HAP-1 (cell line): ENCODE results near the gene PDE8B.

ENCODE experiments used
- DNase-seq, 2 experiments: peaks; one replicate each; pipeline ENCODE4 v3.0.0-alpha.2; 2016 to 2020; ENCODE audit warnings: low spot score in 2 of 2
- H3K27me3 ChIP-seq: fragments of 250-450 bp; sonication (Bioruptor Pico); 2 replicates; pipeline ENCODE4 v1.5.1; 2020; ENCODE audit warnings: low read depth, mild to moderate bottlenecking, moderate library complexity
- H3K36me3 ChIP-seq: fragments of 250-450 bp; sonication (Bioruptor Pico); replicated peaks from 2 replicates; pipeline ENCODE4 v1.5.1; 2020; ENCODE audit warnings: mild to moderate bottlenecking
- H3K4me1 ChIP-seq: fragments of 250-450 bp; sonication (Bioruptor Pico); 2 replicates; pipeline ENCODE4 v1.5.1; 2020; ENCODE audit warnings: mild to moderate bottlenecking
- H3K4me3 ChIP-seq: fragments of 250-450 bp; sonication (Bioruptor Pico); 2 replicates; pipeline ENCODE4 v1.5.1; 2020; ENCODE audit warnings: mild to moderate bottlenecking, moderate library complexity
- H3K9me3 ChIP-seq: fragments of 250-450 bp; sonication (Bioruptor Pico); 2 replicates; pipeline ENCODE4 v1.5.1; 2020; ENCODE audit warnings: mild to moderate bottlenecking, moderate library complexity
- in situ Hi-C: fragments of 300-500 bp; cut with MboI; formaldehyde crosslinking; loops from 3 replicates; pipeline ENCODE4 v1.14.3; 2020; ENCODE audit warnings: low sequenced_read_pairs, inconsistent platforms, mixed read lengths

PDE8B gene

DNA sequence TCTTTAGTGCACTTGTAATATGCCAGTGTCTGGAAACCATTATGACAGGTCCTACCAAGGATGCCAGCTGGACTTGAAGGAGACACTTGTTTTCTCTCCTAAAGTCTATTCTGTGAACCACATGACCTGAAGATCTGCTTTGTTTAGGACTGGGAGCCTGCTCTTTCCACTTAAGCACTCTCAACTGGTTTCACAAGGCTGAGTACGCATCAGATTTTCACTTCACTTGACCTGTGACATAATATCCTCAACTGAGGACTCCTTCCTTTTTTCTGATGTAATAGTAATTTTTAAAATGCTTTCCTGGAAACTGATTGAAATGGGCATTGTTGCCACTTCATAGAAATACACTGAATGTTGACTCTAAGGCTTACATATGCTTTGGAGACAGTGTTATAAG is 52.2 kb downstream of the PDE8B start:
- H3K9me3 ChIP-seq: no peaks in the 10 kb centered on the region
- no peak overlapping the region for H3K4me3 ChIP-seq
- DNase-seq: no peak
- H3K4me1 ChIP-seq: no peaks in the 10 kb centered on the region
- no peaks in the 10 kb centered on the region for H3K36me3 ChIP-seq
- H3K27me3 ChIP-seq: peaks cover 10% of the 10 kb centered on the region; the same call in 1 of the 2 replicates
- in situ Hi-C loops: no loop called here

DNA sequence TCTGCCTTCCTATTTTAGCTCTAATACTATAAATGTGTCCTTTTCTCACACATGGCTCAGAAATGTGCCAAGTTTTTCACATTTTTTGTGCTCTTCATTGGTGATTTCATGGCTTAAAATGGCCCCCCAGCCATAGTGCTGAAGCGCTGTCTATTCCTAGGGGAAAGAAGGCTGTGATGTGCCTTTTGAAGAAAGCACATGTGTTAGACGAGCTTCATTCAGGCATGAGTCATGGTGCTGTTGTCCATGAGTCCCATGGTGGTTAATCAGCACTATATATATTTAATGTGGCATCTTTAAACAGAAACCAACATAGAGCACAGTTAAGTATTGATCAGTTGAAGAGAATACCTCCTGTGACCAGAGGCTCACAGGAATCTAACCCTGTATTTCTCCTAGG is 55.8 kb downstream of the PDE8B start:
- in situ Hi-C loops: no loop called here
- no peak for DNase-seq

DNA sequence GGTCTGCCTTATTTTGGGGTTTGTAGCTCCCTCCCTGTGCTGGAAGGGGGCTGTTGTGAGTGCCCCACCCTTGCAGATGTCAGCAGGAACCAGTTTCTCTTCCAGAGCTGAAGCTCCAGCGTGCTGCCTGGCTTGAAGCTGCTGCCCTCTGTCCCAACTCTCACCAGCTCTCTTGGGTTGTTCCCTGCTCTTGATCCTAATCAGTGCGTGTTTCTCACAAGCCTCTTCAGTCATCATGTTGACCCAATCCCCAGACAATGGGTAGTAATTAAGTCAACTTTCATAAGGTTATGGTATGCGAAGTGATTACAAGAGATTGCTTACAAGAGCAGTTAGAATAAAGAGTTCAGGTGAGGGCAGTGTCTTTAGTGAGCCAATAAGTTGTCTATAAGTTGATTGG is 57.0 kb downstream of the PDE8B start:
- DNase-seq: no peak
- in situ Hi-C loops: no loop called here
- no peak overlapping the region for H3K4me3 ChIP-seq
- no peaks in the 10 kb centered on the region for H3K27me3 ChIP-seq
- no peaks in the 10 kb centered on the region for H3K4me1 ChIP-seq
- no peaks in the 10 kb centered on the region for H3K9me3 ChIP-seq
- no peaks in the 10 kb centered on the region for H3K36me3 ChIP-seq

More for the DNA sequence above, 55.8 kb downstream of the PDE8B start:
- H3K27me3 ChIP-seq: peaks cover 3% of the 10 kb centered on the region; the same call in 1 of the 2 replicates
- H3K9me3 ChIP-seq: no peaks in the 10 kb centered on the region
- H3K4me1 ChIP-seq: no peaks in the 10 kb centered on the region
- no peaks in the 10 kb centered on the region for H3K36me3 ChIP-seq
- H3K4me3 ChIP-seq: no peak overlapping the region

DNA sequence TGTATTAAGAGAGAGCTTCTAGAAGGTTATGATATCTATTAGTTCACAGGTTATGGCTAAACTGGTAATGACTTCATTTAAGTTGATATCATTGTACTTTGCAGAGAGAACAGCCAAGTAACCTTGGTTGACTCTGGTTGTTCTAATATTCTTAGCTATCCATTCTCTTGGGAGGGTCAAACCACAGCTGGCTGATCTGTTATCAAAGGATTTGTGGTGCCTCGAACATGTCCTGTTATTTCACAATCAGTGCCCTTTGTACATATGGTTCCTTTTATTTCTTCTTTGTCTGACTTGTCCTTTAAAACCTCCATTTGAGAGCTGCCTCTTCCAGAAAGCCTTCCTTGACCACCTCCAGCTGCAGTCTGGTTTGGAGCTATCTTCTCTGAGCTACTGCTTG is 61.7 kb downstream of the PDE8B start:
- H3K4me1 ChIP-seq: no peaks in the 10 kb centered on the region
- in situ Hi-C loops: no loop called here
- no peaks in the 10 kb centered on the region for H3K9me3 ChIP-seq
- no peak overlapping the region for H3K4me3 ChIP-seq
- DNase-seq: no peak
- H3K36me3 ChIP-seq: no peaks in the 10 kb centered on the region
- H3K27me3 ChIP-seq: no peaks in the 10 kb centered on the region

DNA sequence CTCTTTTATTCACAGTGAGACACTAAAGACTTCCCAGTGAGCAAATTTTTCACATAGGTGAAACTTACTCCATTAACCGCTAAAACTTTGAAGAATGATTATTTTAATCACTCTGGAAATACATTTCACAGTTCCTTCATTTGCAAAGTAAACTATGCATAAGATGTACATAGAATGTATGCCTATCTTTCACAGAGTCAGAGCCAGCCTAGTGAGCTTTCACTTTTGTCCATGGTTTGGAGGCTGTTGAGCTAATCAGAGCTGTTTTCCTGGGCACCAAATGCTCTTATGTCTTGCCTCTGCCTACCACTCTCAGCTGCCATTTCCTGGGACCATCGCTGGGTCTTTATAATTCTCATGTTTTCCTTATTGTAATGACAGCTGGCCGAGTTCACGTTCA is 67.3 kb downstream of the PDE8B start:
- H3K4me3 ChIP-seq: no peak overlapping the region
- in situ Hi-C loops: no loop called here
- H3K4me1 ChIP-seq: no peaks in the 10 kb centered on the region
- no peaks in the 10 kb centered on the region for H3K27me3 ChIP-seq
- no peaks in the 10 kb centered on the region for H3K9me3 ChIP-seq
- DNase-seq: no peak
- no peaks in the 10 kb centered on the region for H3K36me3 ChIP-seq

DNA sequence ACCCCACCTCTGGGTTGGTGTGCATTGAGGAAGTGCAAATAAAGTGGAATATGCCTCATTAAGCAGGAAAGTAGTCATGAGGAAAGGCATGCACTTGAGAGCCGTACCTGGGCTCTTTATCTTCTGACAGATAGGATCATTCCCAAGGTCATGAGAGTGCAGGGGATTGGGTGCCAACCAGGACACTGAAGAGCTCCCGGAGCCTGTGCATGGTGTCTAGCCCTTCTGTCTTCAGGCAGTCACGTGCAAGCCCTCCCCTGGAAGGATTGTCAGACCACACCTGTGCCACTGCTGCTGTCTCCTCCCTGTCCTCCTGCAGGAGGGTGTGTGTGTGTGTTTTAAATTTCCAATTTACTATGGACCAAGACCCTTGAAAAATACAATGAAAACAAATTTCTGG is 69.6 kb downstream of the PDE8B start:
- in situ Hi-C loops: no loop called here

DNA sequence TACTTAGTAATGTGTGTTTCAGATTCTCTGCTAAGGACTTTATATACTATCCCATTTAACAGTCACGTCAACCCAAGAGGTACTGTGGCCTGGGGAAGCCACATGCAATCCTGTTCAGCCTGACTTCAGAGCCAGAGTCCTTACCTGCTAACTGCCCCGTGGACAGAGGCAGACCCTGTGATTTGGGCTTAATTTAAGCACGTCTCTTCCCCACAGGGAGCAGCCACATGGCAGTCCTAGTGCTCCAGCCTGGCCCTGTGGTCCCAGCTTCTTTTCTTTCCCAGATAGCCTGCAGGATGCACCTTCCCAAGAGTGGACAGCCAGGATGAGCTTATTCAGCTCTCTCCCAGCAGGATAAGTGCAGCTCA is 71.5 kb downstream of the PDE8B start:
- Histone ChIP-seq H3K36me3 (no peaks in the 10 kb centered on the region), H3K4me3 (no peak overlapping the region), H3K9me3 (no peaks in the 10 kb centered on the region), H3K4me1 (no peaks in the 10 kb centered on the region), H3K27me3 (peaks cover 7% of the 10 kb centered on the region; the same call in 1 of the 2 replicates)
- no peak for DNase-seq
- in situ Hi-C loops: no loop called here

More for the DNA sequence above, 69.6 kb downstream of the PDE8B start:
- no peaks in the 10 kb centered on the region for H3K36me3 ChIP-seq
- peaks cover 3% of the 10 kb centered on the region; the same call in 1 of the 2 replicates for H3K27me3 ChIP-seq
- no peak overlapping the region for H3K4me3 ChIP-seq
- DNase-seq: no peak
- no peaks in the 10 kb centered on the region for H3K4me1 ChIP-seq
- H3K9me3 ChIP-seq: no peaks in the 10 kb centered on the region

DNA sequence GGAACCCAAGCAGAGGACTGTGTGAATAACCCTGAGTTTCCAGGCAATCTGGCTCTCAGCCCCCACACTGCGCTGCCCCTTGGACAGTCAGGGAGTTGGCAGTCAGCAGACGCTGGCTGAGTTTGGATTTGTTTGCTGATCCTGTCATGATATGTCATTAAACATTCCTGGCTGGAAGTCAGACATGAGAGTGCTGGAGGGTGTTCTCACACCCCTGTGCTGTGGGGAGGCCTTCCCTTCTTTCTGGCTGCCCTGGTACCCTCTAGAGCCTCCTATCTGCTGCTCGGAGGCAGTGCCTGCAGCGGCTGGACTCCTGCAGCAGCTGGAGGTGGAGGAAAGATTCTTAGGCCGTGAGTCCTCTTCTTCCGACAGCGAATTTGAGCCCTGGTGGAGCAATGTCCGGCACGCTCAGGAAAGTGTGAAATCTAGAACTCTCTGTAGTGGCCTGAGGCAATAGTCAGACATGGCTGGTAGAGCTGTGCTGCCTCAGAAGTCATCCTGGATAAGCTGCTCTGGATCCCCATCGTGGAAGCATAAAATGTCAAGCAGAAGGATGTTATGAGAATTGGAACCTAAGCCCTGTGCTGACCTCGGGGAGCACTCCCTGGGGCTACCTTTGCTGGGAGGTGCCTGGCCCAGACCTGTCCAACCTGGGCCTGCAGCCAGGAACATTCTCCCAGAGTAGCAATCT is 72.0 kb downstream of the PDE8B start:
- DNase-seq: no peak
- H3K27me3 ChIP-seq: peaks cover 7% of the 10 kb centered on the region; the same call in 1 of the 2 replicates
- H3K36me3 ChIP-seq: no peaks in the 10 kb centered on the region
- in situ Hi-C loops: no loop called here
- H3K4me3 ChIP-seq: no peak overlapping the region
- no peaks in the 10 kb centered on the region for H3K9me3 ChIP-seq
- H3K4me1 ChIP-seq: no peaks in the 10 kb centered on the region

DNA sequence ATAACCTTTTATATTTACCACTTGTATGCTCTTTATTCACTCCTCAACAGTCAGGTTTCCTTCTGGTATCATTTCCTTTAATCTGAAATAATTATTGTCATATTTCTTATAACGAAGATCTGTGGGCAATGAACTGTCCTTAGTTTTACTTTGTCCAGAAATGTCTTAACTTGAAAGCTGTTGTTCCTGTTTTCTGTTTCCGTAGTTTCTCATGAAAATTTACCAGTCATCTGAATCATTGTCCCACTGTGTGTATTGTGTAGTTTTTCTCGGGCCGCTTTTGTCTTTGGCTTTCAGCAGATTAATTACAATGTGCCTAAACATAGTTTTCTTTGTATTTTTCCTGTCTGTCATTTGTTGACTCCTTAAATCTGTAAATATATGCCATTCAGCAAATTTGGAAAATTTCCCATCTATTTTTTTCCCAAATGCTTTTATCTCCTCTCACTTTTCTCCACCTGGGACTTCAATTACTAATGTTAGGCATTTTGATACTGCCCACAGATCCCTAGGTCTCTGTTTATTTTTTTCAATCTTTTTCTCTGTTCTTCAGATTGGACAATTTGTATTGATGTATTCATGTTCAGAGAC is 74.9 kb downstream of the PDE8B start:
- Histone ChIP-seq H3K36me3 (no peaks in the 10 kb centered on the region), H3K4me3 (no peak overlapping the region), H3K9me3 (no peaks in the 10 kb centered on the region), H3K4me1 (no peaks in the 10 kb centered on the region), H3K27me3 (peaks cover 7% of the 10 kb centered on the region; the same call in 1 of the 2 replicates)
- no peak for DNase-seq
- in situ Hi-C loops: no loop called here

DNA sequence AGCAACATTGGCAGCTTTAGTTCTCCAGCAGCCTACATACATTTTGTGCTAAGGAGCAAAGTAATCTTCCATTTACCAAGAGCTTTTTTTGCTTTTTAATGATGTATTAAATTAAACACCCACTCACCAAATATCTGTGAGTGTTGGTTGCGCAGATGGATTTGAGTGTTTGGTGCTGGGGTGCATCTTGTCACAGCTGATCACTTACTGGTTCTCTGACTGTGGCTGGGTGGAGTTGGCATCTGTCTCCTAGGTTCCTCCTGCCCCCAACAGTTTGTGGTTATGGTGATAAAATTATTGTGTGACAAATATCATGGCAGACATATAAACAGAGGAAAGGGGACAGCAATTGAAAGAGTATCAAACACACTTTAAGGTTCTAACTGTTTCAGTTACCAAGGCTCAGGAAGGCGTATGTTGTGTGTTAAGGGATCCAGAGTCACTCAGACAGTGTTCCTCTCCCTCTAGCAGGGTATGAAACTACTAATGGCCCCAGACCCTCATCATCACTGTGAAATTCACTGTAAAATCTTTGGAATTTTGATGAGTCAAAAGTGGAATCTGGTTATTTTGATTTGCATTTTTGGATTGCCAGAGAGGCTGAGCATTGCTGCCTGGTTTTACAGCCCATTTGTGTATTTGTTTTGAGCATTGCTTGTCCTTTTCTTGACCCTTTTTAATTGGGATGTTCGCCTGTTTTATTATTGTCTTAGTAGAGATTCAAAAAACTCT is 81.7 kb downstream of the PDE8B start:
- Histone ChIP-seq H3K9me3 (no peaks in the 10 kb centered on the region), H3K4me1 (no peaks in the 10 kb centered on the region), H3K36me3 (no peaks in the 10 kb centered on the region), H3K4me3 (no peak overlapping the region), H3K27me3 (no peaks in the 10 kb centered on the region; the same call in 1 of the 2 replicates)
- DNase-seq: no peak
- in situ Hi-C loops: no loop called here

DNA sequence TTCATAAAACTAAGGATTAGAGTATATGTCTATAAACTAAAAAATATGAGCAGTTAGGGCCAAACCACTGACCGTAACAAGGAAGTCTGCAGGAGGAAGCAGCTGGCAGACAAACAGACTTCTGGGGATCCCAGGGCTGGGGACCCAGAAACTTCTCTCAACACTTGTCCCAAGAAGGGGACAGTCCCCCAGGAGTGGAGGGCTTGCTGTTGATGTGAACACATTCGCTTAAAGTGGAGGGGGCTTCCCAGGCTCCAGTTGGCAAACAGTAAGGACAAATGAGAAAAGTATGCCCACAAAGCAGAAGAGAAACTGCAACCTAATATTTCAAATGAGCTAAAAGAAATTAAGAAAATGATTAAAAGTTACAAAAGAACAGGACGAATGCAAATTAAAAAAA is 83.7 kb downstream of the PDE8B start:
- in situ Hi-C loops: no loop called here
- H3K4me3 ChIP-seq: no peak overlapping the region
- H3K4me1 ChIP-seq: no peaks in the 10 kb centered on the region
- no peaks in the 10 kb centered on the region; the same call in 1 of the 2 replicates for H3K27me3 ChIP-seq
- no peak for DNase-seq
- no peaks in the 10 kb centered on the region for H3K36me3 ChIP-seq
- H3K9me3 ChIP-seq: no peaks in the 10 kb centered on the region

DNA sequence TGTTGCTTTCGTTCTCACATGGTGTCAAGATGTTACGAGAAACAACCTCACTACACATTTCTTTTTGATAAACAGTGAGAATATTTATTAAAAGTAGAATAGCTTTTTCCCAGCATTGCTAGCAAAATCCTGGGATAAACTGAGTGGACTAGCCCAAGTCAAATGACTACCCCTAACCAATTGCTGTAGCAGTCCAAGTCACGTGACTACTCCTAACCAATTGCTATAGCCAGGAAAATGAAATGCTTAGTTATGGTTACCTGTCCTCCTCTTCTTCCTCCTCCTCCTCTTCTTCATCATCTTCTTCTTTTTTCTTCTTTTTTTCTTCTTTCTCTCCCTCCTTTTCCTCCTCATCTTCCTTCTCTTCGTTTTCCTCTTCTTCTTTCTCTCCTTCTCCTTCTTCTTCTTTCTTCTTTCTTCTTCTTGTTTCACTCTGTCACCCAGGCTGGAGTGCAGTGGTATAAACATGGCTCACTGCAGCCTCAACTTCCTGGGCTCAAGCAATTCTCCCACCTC is 85.4 kb downstream of the PDE8B start:
- H3K36me3 ChIP-seq: no peaks in the 10 kb centered on the region
- no peaks in the 10 kb centered on the region; the same call in 1 of the 2 replicates for H3K27me3 ChIP-seq
- H3K9me3 ChIP-seq: no peaks in the 10 kb centered on the region
- no peak for DNase-seq
- H3K4me3 ChIP-seq: no peak overlapping the region
- no peaks in the 10 kb centered on the region for H3K4me1 ChIP-seq
- in situ Hi-C loops: no loop called here

DNA sequence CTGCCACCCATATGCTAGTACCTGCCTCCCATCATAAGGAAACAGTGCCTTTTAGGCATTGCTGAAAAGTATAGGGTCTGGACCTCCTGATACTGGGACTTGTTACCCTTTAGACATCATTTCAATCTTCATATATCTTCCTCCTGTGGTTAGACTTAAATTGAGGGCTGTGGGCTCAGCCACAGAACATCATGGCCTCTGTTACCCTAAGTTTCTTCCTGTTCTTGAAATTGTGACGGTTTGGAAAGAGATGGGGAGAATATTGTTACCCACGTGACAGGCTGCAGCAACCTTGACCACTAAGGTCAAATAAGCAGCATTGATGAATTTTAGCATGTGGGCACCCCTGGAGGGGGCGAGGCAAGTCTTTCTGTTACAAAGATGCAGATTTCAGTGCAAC is 87.7 kb downstream of the PDE8B start:
- Histone ChIP-seq H3K4me3 (no peak overlapping the region), H3K9me3 (no peaks in the 10 kb centered on the region), H3K4me1 (no peaks in the 10 kb centered on the region), H3K27me3 (no peaks in the 10 kb centered on the region), H3K36me3 (no peaks in the 10 kb centered on the region)
- in situ Hi-C loops: no loop called here
- no peak for DNase-seq

DNA sequence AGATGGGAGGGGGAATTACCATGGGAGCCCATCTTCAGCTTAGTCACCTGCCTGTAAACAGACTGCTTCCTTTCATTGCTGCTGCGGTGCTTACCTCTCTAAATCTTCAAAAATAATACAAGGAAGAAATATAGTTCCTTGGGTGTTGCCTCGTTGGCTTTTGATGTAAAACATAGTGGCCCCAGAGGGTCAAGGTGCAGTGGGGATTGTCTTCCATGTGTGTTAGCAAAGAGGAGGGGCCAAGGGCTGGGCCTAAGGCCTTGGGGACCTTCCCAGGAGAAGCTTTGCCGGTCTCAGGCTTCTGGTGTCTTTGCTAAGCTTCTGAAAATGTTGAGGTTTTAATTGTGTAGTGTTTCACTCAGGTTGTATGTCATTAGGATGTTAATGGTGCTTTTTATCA is 90.0 kb downstream of the PDE8B start:
- in situ Hi-C loops: no loop called here
- Histone ChIP-seq H3K4me3 (no peak overlapping the region), H3K36me3 (no peaks in the 10 kb centered on the region), H3K9me3 (no peaks in the 10 kb centered on the region), H3K4me1 (no peaks in the 10 kb centered on the region), H3K27me3 (no peaks in the 10 kb centered on the region)
- no peak for DNase-seq
